HEK293 (cell line): Measurements from ENCODE around the gene TEFM.

Experiments
- CTCF ChIA-PET: fragments of 350-600 bp; formaldehyde crosslinking; extraction: SDS; loops from one replicate; lab custom pipeline; 2021; ENCODE audit warnings: antibody characterized with exemption; lab: Yijun Ruan, JAX
- POLR2A ChIA-PET: fragments of 300-600 bp; formaldehyde crosslinking; extraction: SDS; loops from one replicate; lab custom pipeline; 2020; ENCODE audit warnings: antibody characterized with exemption, inconsistent platforms; lab: Yijun Ruan, JAX
- H3K27ac ChIP-seq: fragments of 200-500 bp; sonication (Bioruptor generic); 2 replicates; pipeline ENCODE4 v1.5.1; 2014; ENCODE audit warnings: low read depth, low read length, control low read depth, inconsistent platforms; ENCODE audit errors: extremely low read depth
- H3K36me3 ChIP-seq, 2 experiments: fragments of 200-500 bp in 1 of 2; sonication (Bioruptor generic) in 1 of 2; 1 replicate in 1 of 2; 2 replicates in 1 of 2; pipeline ENCODE4 v1.5.1; 2014 to 2017; ENCODE audit warnings: inconsistent platforms in 2 of 2, low read length in 2 of 2; ENCODE audit not compliant: control insufficient read depth in 2 of 2, insufficient read depth in 1 of 2
- H3K4me1 ChIP-seq: fragments of 200-500 bp; sonication (Bioruptor generic); 2 replicates; pipeline ENCODE4 v1.5.1; 2014; ENCODE audit warnings: mild to moderate bottlenecking, low read length, inconsistent platforms; ENCODE audit not compliant: control insufficient read depth, insufficient read depth
- H3K4me3 ChIP-seq: 2 replicates; pipeline ENCODE4 v1.5.1; 2011; ENCODE audit warnings: low read depth, mild to moderate bottlenecking, control low read depth, low read length, moderate library complexity
- H3K9me3 ChIP-seq: fragments of 200-500 bp; sonication (Bioruptor generic); 2 replicates; pipeline ENCODE4 v1.5.1; 2014; ENCODE audit warnings: low read depth, low read length, inconsistent platforms; ENCODE audit not compliant: control insufficient read depth, insufficient read depth
- CTCF ChIP-seq: fragments of 450-650 bp; formaldehyde crosslinking; IDR thresholded peaks from 2 replicates; pipeline ENCODE4 v1.5.1; 2016; ENCODE audit warnings: missing biosample characterization, missing genetic modification characterization
- MEIS1 ChIP-seq: sonication (generic); formaldehyde crosslinking; IDR thresholded peaks from 2 replicates; pipeline ENCODE4 v1.8.1; 2022; ENCODE audit warnings: missing genetic modification reagents, mild to moderate bottlenecking, borderline replicate concordance
- OSR2 ChIP-seq: fragments of 450-650 bp; formaldehyde crosslinking; IDR thresholded peaks from 2 replicates; pipeline ENCODE4 v1.5.1; 2016; ENCODE audit warnings: missing biosample characterization, missing genetic modification characterization
- YY1 ChIP-seq: fragments of 450-650 bp; formaldehyde crosslinking; IDR thresholded peaks from 2 replicates; pipeline ENCODE4 v1.5.1; 2018; ENCODE audit warnings: missing biosample characterization, missing genetic modification characterization
- ZFP41 ChIP-seq: fragments of 450-650 bp; formaldehyde crosslinking; IDR thresholded peaks from 2 replicates; pipeline ENCODE4 v1.5.1; 2016; ENCODE audit warnings: missing biosample characterization, missing genetic modification characterization, borderline replicate concordance
- ZNF121 ChIP-seq: fragments of 450-650 bp; formaldehyde crosslinking; IDR thresholded peaks from 2 replicates; pipeline ENCODE4 v1.5.1; 2016; ENCODE audit warnings: missing biosample characterization, missing genetic modification characterization
- ZNF16 ChIP-seq: fragments of 450-650 bp; formaldehyde crosslinking; IDR thresholded peaks from 2 replicates; pipeline ENCODE4 v1.5.1; 2016; ENCODE audit warnings: low read depth, missing biosample characterization, missing genetic modification characterization
- ZNF239 ChIP-seq: fragments of 450-650 bp; formaldehyde crosslinking; IDR thresholded peaks from 2 replicates; pipeline ENCODE4 v1.5.1; 2016; ENCODE audit warnings: missing biosample characterization, missing genetic modification characterization
- ZNF248 ChIP-seq: fragments of 450-650 bp; formaldehyde crosslinking; IDR thresholded peaks from 2 replicates; pipeline ENCODE4 v1.5.1; 2017; ENCODE audit warnings: missing biosample characterization, missing genetic modification characterization
- ZNF311 ChIP-seq: fragments of 450-650 bp; formaldehyde crosslinking; IDR thresholded peaks from 2 replicates; pipeline ENCODE4 v1.5.1; 2017; ENCODE audit warnings: missing biosample characterization, missing genetic modification characterization, borderline replicate concordance
- ZNF335 ChIP-seq: fragments of 450-650 bp; formaldehyde crosslinking; conservative IDR thresholded peaks from 2 replicates; pipeline ENCODE4 v1.5.1; 2016; ENCODE audit warnings: missing biosample characterization, missing genetic modification characterization
- ZNF341 ChIP-seq: fragments of 450-650 bp; formaldehyde crosslinking; IDR thresholded peaks from 2 replicates; pipeline ENCODE4; 2016; ENCODE audit warnings: low read depth, missing biosample characterization, missing genetic modification characterization
- ZNF426 ChIP-seq: fragments of 450-650 bp; formaldehyde crosslinking; IDR thresholded peaks from 2 replicates; pipeline ENCODE4 v1.5.1; 2017; ENCODE audit warnings: missing biosample characterization, missing genetic modification characterization, mild to moderate bottlenecking, inconsistent platforms, moderate library complexity
- ZNF48 ChIP-seq: fragments of 450-650 bp; formaldehyde crosslinking; IDR thresholded peaks from 2 replicates; pipeline ENCODE4 v1.5.1; 2016; ENCODE audit warnings: missing biosample characterization, missing genetic modification characterization
- ZNF514 ChIP-seq: fragments of 450-650 bp; formaldehyde crosslinking; IDR thresholded peaks from 2 replicates; pipeline ENCODE4 v1.5.1; 2016; ENCODE audit warnings: missing biosample characterization, missing genetic modification characterization
- ZNF521 ChIP-seq: fragments of 450-650 bp; formaldehyde crosslinking; IDR thresholded peaks from 2 replicates; pipeline ENCODE4 v1.5.1; 2017; ENCODE audit warnings: missing biosample characterization, mild to moderate bottlenecking, missing genetic modification characterization
- ZNF530 ChIP-seq: fragments of 450-650 bp; formaldehyde crosslinking; IDR thresholded peaks from 2 replicates; pipeline ENCODE4 v1.5.1; 2016; ENCODE audit warnings: low read depth, missing biosample characterization, missing genetic modification characterization
- ZNF549 ChIP-seq: fragments of 450-650 bp; IDR thresholded peaks from 2 replicates; pipeline ENCODE4 v1.5.1; 2018; ENCODE audit warnings: missing biosample characterization, missing genetic modification characterization, mild to moderate bottlenecking, inconsistent platforms, moderate library complexity
- ZNF555 ChIP-seq: fragments of 450-650 bp; formaldehyde crosslinking; conservative IDR thresholded peaks from 2 replicates; pipeline ENCODE4 v1.5.1; 2017; ENCODE audit warnings: missing biosample characterization, mild to moderate bottlenecking, missing genetic modification characterization, inconsistent platforms
- ZNF580 ChIP-seq: fragments of 450-650 bp; formaldehyde crosslinking; IDR thresholded peaks from 2 replicates; pipeline ENCODE4 v1.5.1; 2016; ENCODE audit warnings: missing biosample characterization, missing genetic modification characterization
- ZNF596 ChIP-seq: fragments of 450-650 bp; IDR thresholded peaks from 2 replicates; pipeline ENCODE4 v1.5.0; 2018; ENCODE audit warnings: missing biosample characterization, mild to moderate bottlenecking, missing genetic modification characterization, moderate library complexity
- ZNF600 ChIP-seq: fragments of 450-650 bp; formaldehyde crosslinking; IDR thresholded peaks from 2 replicates; pipeline ENCODE4 v1.5.1; 2016; ENCODE audit warnings: missing biosample characterization, missing genetic modification characterization
- ZNF629 ChIP-seq: fragments of 450-650 bp; formaldehyde crosslinking; IDR thresholded peaks from 2 replicates; pipeline ENCODE4 v1.5.1; 2017; ENCODE audit warnings: missing biosample characterization, missing genetic modification characterization
- ZNF701 ChIP-seq: fragments of 450-650 bp; formaldehyde crosslinking; IDR thresholded peaks from 2 replicates; pipeline ENCODE4 v1.5.1; 2016; ENCODE audit warnings: missing biosample characterization, missing genetic modification characterization
- ZNF777 ChIP-seq: fragments of 450-650 bp; formaldehyde crosslinking; IDR thresholded peaks from 2 replicates; pipeline ENCODE4 v1.5.1; 2017; ENCODE audit warnings: missing biosample characterization, missing genetic modification characterization, borderline replicate concordance
- ZNF830 ChIP-seq: fragments of 450-650 bp; IDR thresholded peaks from 2 replicates; pipeline ENCODE4 v1.5.0; 2018; ENCODE audit warnings: missing biosample characterization, missing genetic modification characterization, low read depth, mild to moderate bottlenecking, moderate library complexity
- ZNF837 ChIP-seq: fragments of 450-650 bp; formaldehyde crosslinking; IDR thresholded peaks from 2 replicates; pipeline ENCODE4 v1.5.1; 2016; ENCODE audit warnings: missing biosample characterization, missing genetic modification characterization

TEFM gene

GRCh38 chr17:30947796-30948195 is 41.8 kb upstream of the TEFM start (continued):
- TF ChIP-seq ZNF600 (tag by site-specific recombination) (no peak), YY1 (tag by site-specific recombination) (no peak), ZNF549 (tag by site-specific recombination) (no peak)

GRCh38 chr17:30942308-30943079 is 36.5 kb upstream of the TEFM start:
- Histone ChIP-seq H3K4me1 (no peaks in the 10 kb centered on the region), H3K9me3 (no peaks in the 10 kb centered on the region), H3K27ac (no peak overlapping the region)
- POLR2A ChIA-PET, result no interaction called here
- no peak for TF ChIP-seq ZNF600 (tag by site-specific recombination)
- no peak for TF ChIP-seq MEIS1
- no peak for TF ChIP-seq OSR2 (tag by site-specific recombination)
- no peak for TF ChIP-seq ZNF311 (tag by site-specific recombination)
- TF ChIP-seq ZNF426 (tag by site-specific recombination), result no peak
- no peak for TF ChIP-seq ZNF514
- no peak for TF ChIP-seq ZNF248
- no peak for TF ChIP-seq ZNF596 (tag by site-specific recombination)
- TF ChIP-seq ZNF335, result no peak
- no peak for TF ChIP-seq ZFP41 (tag by site-specific recombination)
- no peak for TF ChIP-seq ZNF830 (tag by site-specific recombination)
- no peak for TF ChIP-seq ZNF239 (tag by site-specific recombination)
- no peak for TF ChIP-seq ZNF555
- TF ChIP-seq ZNF521, result no peak
- TF ChIP-seq ZNF629 (tag by site-specific recombination), result no peak
- TF ChIP-seq ZNF121 (tag by site-specific recombination), result no peak
- no peak for TF ChIP-seq ZNF837 (tag by site-specific recombination)
- no peak for TF ChIP-seq ZNF16
- no peak for TF ChIP-seq ZNF530
- TF ChIP-seq ZNF701, result no peak
- TF ChIP-seq, all 188 proteins: peak for 0
- peaks cover 15 to 67% of the 10 kb centered on the region in 2 experiments; a peak in 2 of 3 replicates for H3K36me3 ChIP-seq
- H3K4me3 ChIP-seq, result no peak overlapping the region
- CTCF ChIA-PET, result no interaction called here

- POLR2A ChIA-PET, result interaction anchor here (0.7 kb wide), 1 partner anchor 9 kb away, joined by 4 read pairs; no protein-coding TSS in a partner anchor
- TF ChIP-seq ZNF335 (no peak), ZNF777 (tag by site-specific recombination) (no peak), ZNF341 (tag by site-specific recombination) (no peak), ZNF521 (no peak), ZNF580 (tag by site-specific recombination) (no peak), CTCF (tag by site-specific recombination) (no peak), ZNF48 (tag by site-specific recombination) (no peak)
- TF ChIP-seq, all 188 proteins: peak for 0
- CTCF ChIA-PET, result interaction anchor here (0.7 to 0.8 kb wide), 2 partner anchors 158 to 1098 kb away, joined by 3 read pairs; no protein-coding TSS in a partner anchor
- no peaks in the 10 kb centered on the region for H3K4me1 ChIP-seq
- H3K4me3 ChIP-seq, result no peak overlapping the region
- no peaks in the 10 kb centered on the region for H3K9me3 ChIP-seq
- H3K36me3 ChIP-seq, result peaks cover 35 to 74% of the 10 kb centered on the region in 2 experiments
- H3K27ac ChIP-seq, result no peak overlapping the region
These were observed 33.1 kb upstream of the TEFM start for GRCh38 chr17:30939051-30939689.
